ENCODE data around the gene BCDIN3D. TPM values are rescaled to one million over a fixed set of nuclear protein-coding genes. Genes with fewer than 3 reads are reported as not detected.

BCDIN3D gene
- total and polyA plus RNA-seq, 9 of the 15 experiments (the other 6 are each of a cell fraction or from before 2014, with no cell fraction given) = 3.7 to 6.9 (median 5.6) TPM

GRCh38 chr12:49838973-49839633 is 3.8 kb downstream of the BCDIN3D start (continued):
- TF ChIP-seq PBX2 (CRISPR knock-in tag; IDR thresholded peaks at IDR 0.05; ENCODE audit: low read depth) = no peak
- TF ChIP-seq PBX2 (tag; conservative IDR thresholded peaks at IDR 0.05; ENCODE audit: low read depth) = peak; percentile 89
- TF ChIP-seq ELF1 (tag; IDR thresholded peaks at IDR 0.05) = no peak
- TF ChIP-seq KDM1A (IDR thresholded peaks at IDR 0.05) = no peak
- no peak for TF ChIP-seq ZBTB40 (IDR thresholded peaks at IDR 0.05)
- no peak for TF ChIP-seq ZBTB40 (CRISPR knock-in tag; IDR thresholded peaks at IDR 0.05)
